Osteocyte (in vitro differentiated cells): ENCODE data around the gene BTBD2. TPM values are rescaled to one million over a fixed set of nuclear protein-coding genes. Genes with fewer than 3 reads are reported as not detected.

Experiments used
- DNase-seq: peaks from one replicate; pipeline ENCODE4 v3.0.0; 2021; ENCODE audit warnings: mixed read lengths; ENCODE audit not compliant: unreplicated experiment; ENCODE audit errors: extremely low spot score
- H3K27ac Mint-ChIP-seq: one replicate; pipeline ENCODE4 v1.8.0; 2021; ENCODE audit warnings: mild to moderate bottlenecking, mixed read lengths; ENCODE audit not compliant: unreplicated experiment
- H3K27me3 Mint-ChIP-seq: one replicate; pipeline ENCODE4 v1.8.0; 2021; ENCODE audit warnings: mixed read lengths; ENCODE audit not compliant: unreplicated experiment
- H3K36me3 Mint-ChIP-seq: one replicate; pipeline ENCODE4 v1.8.0; 2021; ENCODE audit warnings: mixed read lengths; ENCODE audit not compliant: unreplicated experiment
- H3K4me1 Mint-ChIP-seq: one replicate; pipeline ENCODE4 v1.8.0; 2021; ENCODE audit warnings: mixed read lengths; ENCODE audit not compliant: unreplicated experiment
- H3K4me3 Mint-ChIP-seq: one replicate; pipeline ENCODE4 v1.8.0; 2021; ENCODE audit warnings: mild to moderate bottlenecking, moderate library complexity, mixed read lengths; ENCODE audit not compliant: unreplicated experiment
- H3K9me3 Mint-ChIP-seq: one replicate; pipeline ENCODE4 v1.8.0; 2021; ENCODE audit warnings: mixed read lengths; ENCODE audit not compliant: unreplicated experiment
- total RNA-seq: library from RNA; stranded (reverse); gene quantifications from 2 replicates; pipeline ENCODE4 v1.2.1, GENCODE V29; 2021
- TF ChIP-seq, protein P1 (sequence below): fragments of 200-600 bp; sonication (generic); IDR thresholded peaks from 2 replicates; pipeline ENCODE4 v1.5.0; 2021; ENCODE audit warnings: antibody characterized with exemption, mild to moderate bottlenecking, moderate library complexity

The BTBD2 gene
- total RNA-seq, 1 donor from 2014 or later, result 86.0 TPM

DNA sequence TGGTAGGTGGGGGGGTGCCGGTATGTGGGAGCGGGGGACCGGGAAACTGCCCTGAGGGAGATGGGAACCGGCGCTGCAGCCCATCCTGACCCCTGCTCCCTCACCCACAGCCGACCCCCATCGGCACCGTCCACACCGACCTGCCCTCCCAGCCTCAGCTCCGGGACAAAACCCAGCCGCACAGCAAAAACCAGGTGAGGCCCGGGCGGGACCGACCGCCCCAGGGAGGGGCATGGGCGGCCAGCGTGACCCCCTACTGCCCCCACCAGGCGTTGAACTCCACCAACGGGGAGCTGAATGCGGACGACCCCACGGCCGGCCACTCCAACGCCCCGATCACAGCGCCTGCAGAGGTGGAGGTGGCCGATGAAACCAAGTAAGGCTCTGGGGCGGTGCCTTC is 35.9 kb downstream of the BTBD2 start:
- TF ChIP-seq, protein P1, sequence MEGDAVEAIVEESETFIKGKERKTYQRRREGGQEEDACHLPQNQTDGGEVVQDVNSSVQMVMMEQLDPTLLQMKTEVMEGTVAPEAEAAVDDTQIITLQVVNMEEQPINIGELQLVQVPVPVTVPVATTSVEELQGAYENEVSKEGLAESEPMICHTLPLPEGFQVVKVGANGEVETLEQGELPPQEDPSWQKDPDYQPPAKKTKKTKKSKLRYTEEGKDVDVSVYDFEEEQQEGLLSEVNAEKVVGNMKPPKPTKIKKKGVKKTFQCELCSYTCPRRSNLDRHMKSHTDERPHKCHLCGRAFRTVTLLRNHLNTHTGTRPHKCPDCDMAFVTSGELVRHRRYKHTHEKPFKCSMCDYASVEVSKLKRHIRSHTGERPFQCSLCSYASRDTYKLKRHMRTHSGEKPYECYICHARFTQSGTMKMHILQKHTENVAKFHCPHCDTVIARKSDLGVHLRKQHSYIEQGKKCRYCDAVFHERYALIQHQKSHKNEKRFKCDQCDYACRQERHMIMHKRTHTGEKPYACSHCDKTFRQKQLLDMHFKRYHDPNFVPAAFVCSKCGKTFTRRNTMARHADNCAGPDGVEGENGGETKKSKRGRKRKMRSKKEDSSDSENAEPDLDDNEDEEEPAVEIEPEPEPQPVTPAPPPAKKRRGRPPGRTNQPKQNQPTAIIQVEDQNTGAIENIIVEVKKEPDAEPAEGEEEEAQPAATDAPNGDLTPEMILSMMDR, result no peak
- Mint-ChIP-seq H3K9me3 (no peaks in the 10 kb centered on the region), H3K4me1 (no peaks in the 10 kb centered on the region), H3K4me3 (no peak overlapping the region), H3K36me3 (peaks cover 14% of the 10 kb centered on the region), H3K27ac (no peak overlapping the region), H3K27me3 (no peaks in the 10 kb centered on the region)
- DNase-seq, result no peak

DNA sequence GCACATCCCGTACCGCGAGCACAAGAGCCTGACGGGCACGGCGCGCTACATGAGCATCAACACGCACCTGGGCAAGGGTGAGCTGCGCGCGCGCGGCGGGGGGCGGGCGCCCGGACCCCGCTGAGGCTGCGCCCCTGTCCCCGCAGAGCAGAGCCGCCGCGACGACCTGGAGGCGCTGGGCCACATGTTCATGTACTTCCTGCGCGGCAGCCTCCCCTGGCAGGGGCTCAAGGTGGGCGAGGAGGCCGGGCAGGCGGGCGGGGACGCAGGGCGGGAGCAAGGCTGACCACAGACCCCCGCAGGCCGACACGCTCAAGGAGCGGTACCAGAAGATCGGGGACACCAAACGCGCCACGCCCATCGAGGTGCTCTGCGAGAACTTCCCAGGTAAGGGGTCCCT is 36.5 kb downstream of the BTBD2 start:
- H3K36me3 Mint-ChIP-seq, result peaks cover 13% of the 10 kb centered on the region
- H3K27ac Mint-ChIP-seq, result no peak overlapping the region
- no peaks in the 10 kb centered on the region for H3K27me3 Mint-ChIP-seq
- no peak overlapping the region for H3K4me3 Mint-ChIP-seq
- H3K4me1 Mint-ChIP-seq, result no peaks in the 10 kb centered on the region
- DNase-seq, result no peak
- H3K9me3 Mint-ChIP-seq, result no peaks in the 10 kb centered on the region
- TF ChIP-seq, protein P1, result no peak

DNA sequence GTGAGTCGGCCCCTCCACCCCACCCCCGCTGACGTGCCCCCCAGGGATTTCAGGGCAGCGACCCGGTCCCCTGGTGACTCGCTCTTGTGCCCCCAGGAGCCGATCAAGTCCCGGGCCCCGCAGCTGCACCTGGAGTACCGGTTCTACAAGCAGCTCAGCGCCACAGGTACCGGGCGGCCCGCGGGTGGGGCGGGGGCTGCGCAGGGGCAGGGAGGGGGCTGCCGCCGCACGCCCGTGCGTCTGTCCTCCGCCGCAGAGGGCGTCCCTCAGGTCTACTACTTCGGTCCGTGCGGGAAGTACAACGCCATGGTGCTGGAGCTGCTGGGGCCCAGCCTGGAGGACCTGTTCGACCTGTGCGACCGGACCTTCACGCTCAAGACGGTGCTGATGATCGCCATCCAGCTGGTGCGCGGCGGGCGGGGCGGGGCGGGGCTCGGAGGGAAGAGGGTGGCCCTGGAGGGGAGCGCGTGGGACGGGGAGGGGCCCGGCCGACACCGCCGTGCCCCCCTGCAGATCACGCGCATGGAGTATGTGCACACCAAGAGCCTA is 37.1 kb downstream of the BTBD2 start:
- Mint-ChIP-seq H3K9me3 (no peaks in the 10 kb centered on the region), H3K36me3 (peaks cover 12% of the 10 kb centered on the region), H3K4me3 (no peak overlapping the region), H3K27me3 (no peaks in the 10 kb centered on the region), H3K27ac (no peak overlapping the region), H3K4me1 (no peaks in the 10 kb centered on the region)
- TF ChIP-seq, protein P1, result no peak
- no peak for DNase-seq

DNA sequence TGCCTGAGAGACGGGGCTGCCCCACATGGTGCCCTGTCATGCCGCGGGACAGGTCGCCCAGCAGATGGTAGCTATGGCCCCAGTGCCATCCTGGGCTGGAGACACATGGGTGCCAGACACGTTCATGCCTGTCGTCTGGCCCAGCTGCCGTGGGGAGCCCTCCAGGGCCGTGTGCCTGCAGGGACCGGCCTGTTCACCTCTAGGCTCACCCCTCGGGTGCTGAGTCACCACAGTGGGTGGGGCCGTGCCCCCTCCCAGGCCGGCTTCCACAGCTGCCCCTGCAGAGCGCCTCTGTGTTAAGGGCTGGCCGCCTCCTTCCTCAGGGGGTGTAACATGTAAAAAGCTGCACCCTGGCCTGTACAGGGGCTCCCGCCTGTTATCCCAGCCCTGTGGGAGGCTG is 38.4 kb downstream of the BTBD2 start:
- no peak overlapping the region for H3K4me3 Mint-ChIP-seq
- H3K27ac Mint-ChIP-seq, result no peak overlapping the region
- TF ChIP-seq, protein P1, result no peak
- H3K9me3 Mint-ChIP-seq, result no peaks in the 10 kb centered on the region
- DNase-seq, result no peak
- peaks cover 12% of the 10 kb centered on the region for H3K36me3 Mint-ChIP-seq
- H3K27me3 Mint-ChIP-seq, result no peaks in the 10 kb centered on the region
- H3K4me1 Mint-ChIP-seq, result no peaks in the 10 kb centered on the region

DNA sequence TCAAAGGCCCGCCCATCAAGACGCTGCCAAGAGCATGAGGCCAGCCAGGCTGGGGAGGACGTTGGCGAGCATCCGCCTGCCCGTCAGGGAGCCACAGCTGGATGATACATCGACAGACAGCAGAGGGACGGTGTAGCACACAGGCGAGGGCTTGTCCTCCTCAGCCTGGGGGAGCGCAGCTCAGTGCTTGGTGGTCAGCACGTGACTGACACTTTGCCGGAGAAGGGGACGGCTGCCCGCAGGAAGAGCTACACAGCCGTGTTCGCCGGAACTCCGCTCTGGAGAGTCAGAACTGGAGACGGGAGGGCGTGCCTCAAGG is 40.4 kb downstream of the BTBD2 start:
- Mint-ChIP-seq H3K4me1 (no peaks in the 10 kb centered on the region), H3K27ac (no peak overlapping the region), H3K9me3 (no peaks in the 10 kb centered on the region), H3K36me3 (peaks cover 6% of the 10 kb centered on the region), H3K27me3 (no peaks in the 10 kb centered on the region), H3K4me3 (no peak overlapping the region)
- TF ChIP-seq, protein P1, result no peak
- DNase-seq, result no peak
